ENCODE results near the gene CACNA1F.

DNA sequence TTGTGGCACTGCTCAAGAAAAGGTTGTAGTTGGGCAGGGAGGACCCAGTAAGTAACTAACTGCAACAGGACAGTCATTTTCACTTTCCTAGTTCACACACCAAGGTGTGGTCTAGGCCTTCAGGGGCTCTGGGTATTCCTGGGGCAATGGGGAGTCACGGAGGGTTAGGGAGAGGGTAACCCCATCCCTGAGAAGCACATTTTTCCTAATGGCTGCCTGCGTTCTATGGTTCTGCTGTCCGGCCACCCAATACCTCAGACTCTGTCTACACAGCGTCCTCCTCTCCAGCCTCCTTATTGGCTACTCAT lies 35.5 kb upstream of the CACNA1F start:
- TF ChIP-seq EZH2phosphoT487 (IDR thresholded peaks at IDR 0.05; ENCODE audit: insufficient read depth, low read depth) = no peak
- TF ChIP-seq EZH2 (IDR thresholded peaks at IDR 0.05; ENCODE audit: insufficient read depth, poor library complexity, severe bottlenecking) = no peak

All from GM23248 (cell line).